Germinal center (tissue), 1 donor: Measurements from ENCODE around the gene CBFA2T3.
A peak's percentile ranks its signal among the peaks of the same experiment; 100 is the strongest.
"Not testable (repeated sequence)": the region's sequence is repeated elsewhere in the genome, so short reads cannot be mapped to it uniquely, and the experiment has no call there.

ENCODE experiments used
- DNase-seq: peaks from one replicate; pipeline ENCODE4 v3.0.0; 2012; ENCODE audit warnings: mixed read lengths, low spot score

Gene CBFA2T3

DNA sequence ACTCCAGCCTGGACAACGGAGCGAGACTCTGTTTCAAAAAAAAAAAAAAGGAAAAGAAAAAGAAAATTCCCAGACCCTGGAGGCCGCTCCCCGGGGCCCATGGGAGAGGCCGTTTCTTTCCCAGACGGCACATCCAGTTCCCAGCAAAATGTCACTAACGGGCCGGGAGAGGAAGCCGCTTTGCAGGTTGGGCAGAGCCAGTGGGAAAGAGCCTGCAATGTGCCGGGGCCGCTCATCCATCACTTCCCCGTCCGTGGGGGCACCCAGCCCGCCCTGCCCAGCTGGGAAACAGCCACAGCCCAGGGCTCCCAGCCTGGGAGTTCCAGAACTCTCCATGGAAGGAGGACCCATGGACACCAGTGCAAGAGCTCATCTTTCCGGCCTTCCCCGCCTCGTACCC lies 68.7 kb downstream of the CBFA2T3 start:
- DNase-seq = no peak

DNA sequence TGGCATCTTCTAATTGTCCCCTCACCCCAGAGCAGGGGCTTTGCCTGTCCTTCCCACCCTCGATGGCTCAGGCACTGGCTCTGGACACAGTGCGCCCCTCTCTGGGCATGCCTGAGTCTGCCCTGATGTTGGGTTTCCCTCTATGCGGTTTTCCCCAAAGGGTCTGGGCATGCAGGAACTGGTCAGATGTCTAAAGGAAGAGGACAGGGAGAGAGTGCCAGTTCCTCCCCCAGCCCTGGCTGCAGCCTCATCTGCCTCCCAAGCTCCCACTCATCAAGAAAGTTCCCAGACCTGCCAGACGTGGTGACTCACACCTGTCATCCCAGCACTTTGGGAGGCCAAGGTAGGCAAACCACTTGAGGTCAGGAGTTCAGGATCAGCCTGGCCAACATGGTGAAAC lies 69.2 kb downstream of the CBFA2T3 start:
- DNase-seq = no peak

DNA sequence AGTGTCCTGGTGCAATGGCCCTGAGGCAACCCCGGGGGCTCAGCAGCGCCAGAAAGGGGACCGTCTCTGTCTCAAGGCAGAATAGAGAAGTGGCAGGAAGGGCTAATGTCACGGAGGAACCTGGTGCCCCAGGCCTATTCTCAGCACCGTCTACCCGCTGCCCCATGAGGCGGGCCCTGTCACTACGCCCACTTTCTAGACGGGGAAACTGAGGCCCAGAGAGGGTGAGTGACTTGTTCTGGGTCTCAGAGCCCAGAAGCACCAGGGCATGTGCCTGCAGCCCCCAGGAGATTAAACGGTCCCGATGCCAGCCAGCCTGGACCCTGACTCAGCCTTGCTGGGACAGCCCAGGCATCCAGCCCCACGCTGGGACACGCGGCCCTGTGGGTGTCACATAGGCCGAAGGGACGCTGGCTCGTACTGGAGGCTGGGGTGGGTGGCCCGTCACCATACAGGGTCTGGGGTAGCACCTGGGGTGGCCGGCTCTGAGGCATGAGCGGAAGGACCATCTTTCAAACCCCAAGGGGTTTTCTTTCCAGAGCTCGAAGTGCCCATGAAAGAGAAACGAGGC lies 70.4 kb downstream of the CBFA2T3 start:
- no peak for DNase-seq

DNA sequence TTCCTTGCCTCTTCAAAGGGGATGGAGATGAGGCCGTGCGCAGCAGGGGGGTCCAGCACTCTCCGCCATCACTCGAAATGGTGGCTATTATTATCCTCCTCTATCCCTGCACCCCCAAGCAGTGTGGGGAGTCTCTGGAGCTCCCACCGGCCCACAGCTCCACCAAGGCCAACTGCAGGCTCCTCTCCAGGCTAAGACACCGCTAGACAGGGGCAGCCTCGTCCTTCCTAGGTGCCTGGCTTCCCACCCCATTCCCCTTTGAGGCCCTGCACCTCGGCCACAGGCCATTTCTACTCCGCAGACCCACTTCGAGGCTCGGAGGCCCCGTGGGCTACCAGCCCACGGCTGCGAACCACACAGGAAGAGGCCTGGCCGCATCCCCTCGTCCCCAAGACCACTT lies 71.0 kb downstream of the CBFA2T3 start:
- no peak for DNase-seq

DNA sequence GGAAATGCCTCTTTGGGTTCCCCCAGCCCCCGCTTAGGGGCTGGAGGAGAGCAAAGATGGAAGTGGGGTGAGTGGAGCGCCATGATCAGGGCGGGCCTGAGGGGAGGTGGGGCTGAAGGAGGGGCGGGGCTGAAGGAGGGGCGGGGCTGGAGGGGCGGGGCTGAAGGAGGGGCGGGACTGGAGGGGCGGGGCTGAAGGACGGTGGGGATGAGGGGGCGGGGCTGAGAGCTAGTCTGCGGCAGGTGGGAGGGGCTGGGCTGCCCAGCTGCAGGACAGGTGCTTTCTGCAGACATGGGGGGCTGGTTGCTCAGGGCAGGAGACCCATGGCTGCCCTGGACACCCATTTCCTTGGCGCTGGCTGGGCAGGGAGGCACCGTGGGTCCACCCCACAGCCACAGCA lies 71.4 kb downstream of the CBFA2T3 start:
- peak; percentile 79 for DNase-seq

DNA sequence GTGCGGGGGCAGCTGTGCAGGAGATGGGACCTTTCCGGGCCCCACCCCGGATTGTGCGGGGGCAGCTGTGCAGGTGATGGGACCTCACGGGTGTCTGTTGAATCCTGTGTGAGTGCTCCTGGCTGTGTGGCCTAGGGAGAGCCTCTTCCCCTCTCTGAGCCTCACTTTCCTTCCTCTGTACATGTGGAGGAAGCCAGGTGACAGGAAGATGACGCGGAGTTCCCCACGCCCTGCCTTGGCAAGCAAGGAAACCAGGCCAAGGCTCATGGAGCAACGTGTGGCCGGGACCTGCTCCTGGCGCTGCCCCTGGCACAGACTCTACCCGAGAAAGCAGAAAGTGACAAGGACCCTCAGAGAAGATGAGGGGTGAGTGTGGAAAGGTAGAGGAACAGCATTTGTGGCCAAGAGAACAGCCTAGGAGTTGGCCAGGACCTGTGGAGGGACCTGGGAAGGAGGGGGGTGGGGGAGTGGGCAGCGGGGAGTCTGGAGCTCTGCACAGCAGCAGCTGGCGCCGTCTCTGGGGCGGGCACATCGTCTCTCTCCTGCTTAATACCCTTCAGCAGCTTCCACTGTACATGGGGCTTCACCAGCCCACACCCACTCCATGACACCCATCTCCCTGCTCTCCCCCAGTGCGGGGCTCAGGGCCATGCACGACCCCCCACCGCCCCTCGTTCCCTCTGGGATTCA lies 72.2 kb downstream of the CBFA2T3 start:
- DNase-seq = no peak

DNA sequence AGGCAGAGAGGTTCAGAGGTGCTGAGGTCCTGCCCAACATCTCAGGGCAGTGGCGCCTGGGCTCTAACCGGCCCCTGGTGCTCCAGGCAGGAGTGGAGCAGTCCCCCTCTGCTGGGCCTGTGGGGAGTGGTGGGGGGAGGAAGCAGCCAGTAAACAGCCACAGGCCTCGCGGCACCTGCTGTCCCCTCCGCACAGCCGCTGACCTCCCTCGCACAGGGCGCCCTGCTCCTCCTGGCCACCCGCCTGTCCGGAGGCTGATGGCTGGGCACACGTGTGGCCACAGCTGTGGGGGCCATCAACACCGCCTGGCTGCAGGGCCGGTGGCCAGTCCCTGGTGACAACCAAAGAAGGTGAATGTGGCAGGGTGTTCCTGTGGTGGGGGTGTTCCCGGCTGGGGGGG lies 73.7 kb downstream of the CBFA2T3 start:
- no peak for DNase-seq

DNA sequence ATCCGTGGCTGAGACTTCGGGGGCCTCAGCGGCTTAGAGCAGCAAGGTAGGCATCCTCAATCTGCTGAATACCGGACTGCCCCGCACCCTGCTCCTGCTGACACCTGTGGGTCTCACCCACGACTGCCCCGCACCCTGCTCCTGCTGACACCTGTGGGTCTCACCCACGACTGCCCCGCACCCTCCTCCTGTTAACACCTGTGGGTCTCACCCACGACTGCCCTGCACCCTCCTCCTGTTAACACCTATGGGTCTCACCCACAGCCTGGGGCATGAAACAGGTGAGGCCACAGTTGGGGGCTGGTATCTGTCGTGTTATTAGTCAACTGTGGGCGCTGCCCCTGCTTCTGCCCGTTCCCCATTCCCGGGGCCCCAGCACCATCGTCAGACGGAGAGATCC lies 74.3 kb downstream of the CBFA2T3 start:
- DNase-seq = no peak

DNA sequence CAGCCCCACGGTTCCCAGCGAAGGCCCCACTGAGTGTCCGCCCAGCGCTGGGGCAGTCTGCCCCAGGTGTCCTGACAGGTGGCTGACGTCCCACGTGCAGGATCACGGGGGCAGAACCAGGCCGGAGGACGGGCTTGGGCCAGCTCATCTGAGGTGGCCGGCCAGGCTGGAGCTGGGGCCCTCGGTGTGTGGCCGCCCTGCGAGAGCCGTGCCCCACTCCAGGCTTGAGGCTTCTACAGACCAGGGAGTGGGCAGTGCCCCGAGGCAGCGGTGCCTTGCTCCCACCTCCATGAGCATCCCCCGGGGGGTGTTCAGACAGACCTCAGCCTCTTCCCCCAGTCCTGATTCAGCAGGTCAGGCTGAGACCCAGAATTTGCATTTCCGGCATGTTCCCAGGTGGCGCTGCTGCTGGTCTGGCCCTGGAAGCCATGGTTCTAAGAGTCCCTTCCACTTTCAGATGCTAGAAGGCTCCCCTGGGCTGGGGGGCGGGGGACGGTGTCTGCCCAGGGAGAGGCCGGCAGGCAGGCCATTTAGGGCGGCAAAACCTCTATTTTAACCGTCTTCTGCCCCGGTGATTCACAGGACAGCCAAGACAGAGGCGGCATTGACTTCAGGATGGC lies 75.2 kb downstream of the CBFA2T3 start:
- DNase-seq = no peak

DNA sequence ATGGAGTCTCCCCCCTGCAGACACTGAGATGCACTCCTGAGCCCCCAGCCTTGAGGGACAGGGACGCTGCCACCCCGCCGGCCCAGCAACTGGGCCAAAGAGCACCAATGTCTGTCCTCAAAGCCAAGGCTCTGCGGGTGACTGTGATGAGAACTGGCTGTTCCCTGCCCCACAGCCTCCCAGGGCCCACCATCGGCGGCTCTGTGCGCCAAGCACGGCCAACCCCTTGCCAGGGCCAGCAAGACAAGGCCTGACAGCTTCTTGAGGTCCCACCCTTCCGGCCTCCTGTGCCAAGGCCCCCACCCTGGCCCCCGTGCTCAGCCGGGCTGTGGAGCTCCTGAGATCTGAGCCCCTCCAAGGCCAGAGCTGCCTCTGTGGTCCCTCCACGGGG lies 76.3 kb downstream of the CBFA2T3 start:
- no peak for DNase-seq

DNA sequence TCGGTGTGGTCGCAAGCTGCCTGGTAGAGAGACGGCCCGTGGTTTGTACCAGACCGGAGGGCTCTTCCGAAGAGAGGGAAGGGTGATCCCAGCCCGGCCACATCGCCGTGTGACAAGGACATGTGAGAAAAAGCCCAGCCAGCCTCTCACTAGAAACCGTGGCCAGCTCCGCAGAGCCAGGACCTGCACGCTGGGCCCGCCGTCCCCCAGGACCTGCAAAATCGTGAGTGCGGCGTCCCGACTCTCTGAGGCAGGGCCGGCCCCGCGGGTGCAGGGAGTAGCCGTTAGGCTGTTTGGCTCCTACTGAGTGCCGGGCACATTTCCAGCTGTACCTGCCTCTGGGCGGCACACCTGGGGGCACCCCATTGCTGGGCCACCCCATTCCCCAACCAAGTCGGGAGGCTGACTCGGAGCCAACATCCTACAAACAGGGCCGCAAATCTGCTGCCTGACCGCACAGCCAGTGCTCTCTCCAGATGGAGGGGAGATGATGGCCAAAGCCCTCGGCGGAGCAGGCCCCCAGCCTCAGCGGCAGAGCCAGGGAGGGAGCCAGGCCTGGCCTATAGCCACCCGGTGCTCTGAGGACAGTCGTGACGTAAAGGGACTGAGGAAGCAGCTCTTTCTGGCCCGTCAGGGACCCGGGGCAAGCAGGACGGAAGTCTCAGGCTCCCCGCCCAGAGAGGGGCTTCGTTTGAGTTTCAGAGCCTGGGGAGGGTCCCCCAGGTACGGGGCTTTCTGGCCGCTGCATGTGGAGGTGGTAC lies 76.9 kb downstream of the CBFA2T3 start:
- no peak for DNase-seq

DNA sequence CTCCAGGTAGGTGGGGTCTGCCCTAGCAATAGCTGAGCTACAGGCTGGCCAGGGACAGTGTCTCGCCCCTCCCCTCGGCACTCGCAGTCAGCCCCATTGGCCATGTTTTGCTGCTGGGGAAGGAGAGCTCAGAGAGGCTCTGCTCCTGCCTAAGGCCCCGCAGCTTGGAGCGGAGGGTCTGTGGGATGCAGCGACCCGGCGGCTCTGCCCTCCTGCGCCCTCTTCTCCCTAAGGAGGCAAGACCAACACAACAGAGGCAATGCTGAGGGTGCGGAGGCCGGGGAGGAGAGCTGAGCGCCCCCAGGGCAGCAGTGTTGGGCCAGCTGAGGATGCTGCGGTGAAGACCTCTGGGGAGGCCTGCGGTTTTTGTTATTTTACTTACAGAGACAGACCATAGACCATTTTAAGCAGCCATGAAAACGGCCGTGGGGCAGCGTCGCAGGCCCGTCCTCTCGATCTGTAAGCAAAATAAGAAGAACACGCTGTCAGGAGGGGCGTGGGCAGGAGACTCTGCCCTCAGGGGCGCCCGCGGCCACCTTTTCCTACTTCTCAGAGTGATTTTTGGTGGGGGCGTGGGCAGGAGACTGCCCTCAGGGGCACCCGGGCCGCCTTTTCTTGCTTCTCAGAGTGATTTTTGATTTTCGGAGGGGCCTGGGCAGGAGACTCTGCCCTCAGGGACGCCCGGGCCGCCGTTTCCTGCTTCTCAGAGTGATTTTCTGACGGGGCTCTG lies 79.1 kb downstream of the CBFA2T3 start:
- no peak for DNase-seq

DNA sequence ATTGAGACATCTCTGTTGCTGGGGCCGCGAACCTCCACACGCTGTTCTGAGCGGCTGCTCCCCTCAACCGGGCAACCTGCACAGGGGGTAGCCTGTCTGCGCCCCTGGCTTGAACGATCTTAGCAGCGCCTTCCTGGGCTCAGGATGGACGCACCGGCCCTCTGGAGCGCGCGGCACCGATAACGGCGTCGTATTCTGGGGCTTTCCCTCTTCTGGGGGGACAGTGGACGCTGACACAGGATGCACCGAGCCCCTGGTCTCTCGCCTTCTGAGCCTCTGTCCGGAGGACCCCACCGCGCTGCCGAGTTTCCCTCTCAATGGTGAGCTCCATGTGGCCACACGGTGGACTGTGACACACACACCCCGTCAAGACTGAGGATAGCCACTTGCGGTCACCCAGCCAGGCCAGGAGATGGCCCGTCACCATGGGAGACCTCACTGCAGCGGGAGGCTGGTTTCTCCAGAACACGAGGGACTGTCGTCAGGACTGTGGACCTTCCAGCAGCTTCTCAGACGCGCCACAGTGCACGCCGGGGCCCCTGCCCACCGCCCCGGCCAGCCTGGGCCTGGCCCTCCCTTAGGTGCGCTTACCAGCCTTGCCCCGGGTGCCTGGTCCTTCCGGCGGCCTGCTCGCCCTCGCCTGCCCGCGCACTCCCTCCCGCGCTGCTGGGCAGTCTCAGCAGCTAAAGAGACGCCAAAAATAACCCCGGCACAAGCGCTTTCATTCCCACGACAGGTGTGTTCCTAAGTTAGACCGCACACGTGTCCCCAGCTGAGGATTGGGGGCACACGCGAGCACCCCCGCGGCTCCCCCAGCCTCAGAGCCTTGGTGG lies 80.6 kb downstream of the CBFA2T3 start:
- no peak for DNase-seq

DNA sequence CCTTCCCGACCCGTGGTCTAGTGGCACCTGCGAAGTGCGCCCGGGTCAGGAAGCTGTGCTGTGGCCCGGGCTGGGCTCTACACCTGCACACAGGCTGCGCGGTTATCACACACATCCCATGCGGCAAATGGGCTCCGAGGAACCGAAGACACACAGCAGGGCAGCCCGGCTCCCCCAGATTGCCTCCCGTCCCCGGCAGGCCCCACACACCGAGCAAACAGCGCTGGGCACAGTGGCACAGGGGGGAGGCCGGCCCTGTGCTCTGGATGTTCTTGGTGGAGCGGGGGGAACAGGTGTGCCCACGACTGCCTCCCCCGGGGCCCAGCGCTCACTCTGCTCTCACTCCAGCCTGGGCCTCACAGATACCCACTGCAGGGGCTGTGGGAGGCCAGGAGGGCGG lies 81.7 kb downstream of the CBFA2T3 start:
- no peak for DNase-seq

DNA sequence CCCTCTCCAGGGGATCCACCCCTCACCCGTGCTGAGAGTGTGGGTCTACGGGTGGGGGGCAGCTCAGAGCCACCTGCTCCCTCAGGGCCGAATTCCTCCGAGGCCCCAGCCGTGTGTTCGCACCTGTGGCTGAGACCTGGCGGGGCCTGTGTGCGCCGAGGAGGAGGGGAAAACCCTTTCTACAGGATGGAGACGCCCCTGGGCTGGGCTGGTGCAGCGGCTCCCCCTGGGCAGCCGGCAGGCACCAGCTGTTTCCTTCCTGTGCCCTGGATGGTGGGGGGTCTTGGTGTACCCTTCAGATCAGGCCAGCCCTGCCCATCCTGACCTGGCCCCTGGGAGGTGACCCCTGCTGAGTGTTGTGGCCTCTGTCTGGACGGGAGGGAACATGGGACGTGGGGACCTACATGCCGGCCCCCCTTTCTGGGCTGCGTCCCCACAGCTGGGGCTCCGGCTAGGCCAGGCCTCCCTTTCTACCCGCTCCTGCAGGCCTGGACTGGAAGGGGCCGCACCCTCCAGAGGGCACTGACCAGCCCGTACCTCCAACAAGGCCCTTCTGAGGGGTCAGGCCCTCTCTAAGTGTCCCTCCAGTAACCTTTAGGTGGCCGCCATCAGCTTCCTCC lies 82.2 kb downstream of the CBFA2T3 start:
- no peak for DNase-seq

DNA sequence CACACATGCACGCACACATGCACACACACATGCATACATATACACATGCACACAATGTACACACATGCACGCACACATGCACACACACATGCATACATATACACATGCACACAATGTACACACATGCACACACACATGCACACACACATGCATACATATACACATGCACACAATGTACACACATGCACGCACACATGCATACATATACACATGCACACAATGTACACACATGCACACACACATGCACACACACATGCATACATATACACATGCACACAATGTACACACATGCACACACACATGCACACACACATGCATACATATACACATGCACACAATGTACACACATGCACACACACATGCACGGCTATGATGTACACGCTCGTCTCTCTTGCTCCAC lies 82.7 kb downstream of the CBFA2T3 start:
- not testable (repeated sequence) for DNase-seq

DNA sequence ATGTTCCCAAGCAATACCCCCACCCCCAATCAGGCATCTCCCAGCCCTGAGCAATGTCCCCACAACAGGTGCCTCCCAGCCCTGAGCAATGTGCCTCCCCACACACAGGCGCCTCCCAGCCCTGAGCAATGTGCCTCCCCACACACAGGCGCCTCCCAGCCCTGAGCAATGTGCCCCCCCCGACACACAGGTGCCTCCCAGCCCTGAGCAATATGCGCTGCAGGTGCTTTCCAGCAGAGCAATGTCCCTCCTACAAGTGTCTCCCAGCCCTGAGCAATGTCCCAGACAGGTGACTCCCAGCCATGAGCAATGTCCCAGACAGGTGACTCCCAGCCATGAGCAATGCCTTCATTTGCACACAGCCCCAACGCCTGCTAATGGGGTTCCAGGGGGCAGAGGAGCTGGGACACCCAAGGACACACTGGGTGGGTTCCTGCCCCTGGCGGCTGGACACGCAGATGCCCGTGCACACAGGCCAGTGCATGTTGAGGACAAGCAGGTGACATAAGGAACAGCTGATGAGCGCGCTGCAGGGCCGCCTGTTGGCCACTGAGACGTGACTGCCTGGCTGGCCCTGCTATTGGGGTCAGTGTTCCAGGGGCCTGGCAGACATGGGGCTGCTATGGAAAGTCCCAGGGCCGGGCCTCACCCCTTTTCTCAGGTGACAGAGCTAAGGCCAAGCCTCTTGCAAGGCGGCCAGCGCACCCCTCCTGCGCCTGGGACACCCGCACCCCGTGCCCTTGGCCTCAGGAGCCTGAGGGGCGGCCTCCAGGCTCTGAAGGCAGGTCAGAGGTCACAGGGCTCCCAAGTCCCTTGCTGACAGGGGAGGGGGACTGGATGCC lies 83.7 kb downstream of the CBFA2T3 start:
- no peak for DNase-seq

DNA sequence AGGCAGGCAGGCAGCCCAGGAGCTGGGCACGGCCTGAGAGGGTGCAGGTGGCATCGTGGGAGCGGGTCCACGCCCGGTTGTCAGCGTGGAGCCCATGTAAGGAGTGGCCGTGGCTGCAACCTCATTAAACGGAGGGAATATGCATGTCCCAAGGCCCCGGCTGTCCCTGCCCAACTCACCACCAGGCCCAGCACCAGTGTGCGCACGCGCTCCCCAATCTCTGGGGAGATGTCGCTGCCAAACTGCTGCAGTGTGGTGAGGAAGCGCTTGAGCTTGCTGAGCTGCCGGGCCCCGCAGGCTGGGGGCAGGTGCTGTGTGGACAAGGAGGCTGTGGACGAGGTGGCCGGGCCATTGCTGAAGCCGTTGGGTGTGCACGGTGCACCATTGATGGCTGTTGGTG lies 84.9 kb downstream of the CBFA2T3 start:
- no peak for DNase-seq

DNA sequence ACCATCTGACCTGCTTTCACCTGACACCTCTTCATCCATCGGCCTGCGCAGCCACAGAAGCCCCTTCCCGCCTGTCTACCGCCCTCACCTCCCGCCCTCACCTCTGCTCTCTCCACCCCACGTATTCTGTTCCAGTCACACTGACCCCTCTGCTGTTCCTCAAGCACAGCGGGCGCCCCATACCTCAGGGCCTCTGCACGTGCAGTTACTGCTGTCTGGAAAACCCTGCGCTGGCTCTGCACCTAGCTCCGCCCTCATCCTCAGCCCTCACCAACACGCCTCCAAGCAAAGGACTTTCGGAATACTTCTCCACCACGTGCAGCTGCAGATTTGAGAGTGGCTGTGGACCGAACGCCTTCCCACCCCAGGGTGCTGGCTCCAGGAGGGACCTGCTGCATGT lies 85.9 kb downstream of the CBFA2T3 start:
- DNase-seq = no peak

DNA sequence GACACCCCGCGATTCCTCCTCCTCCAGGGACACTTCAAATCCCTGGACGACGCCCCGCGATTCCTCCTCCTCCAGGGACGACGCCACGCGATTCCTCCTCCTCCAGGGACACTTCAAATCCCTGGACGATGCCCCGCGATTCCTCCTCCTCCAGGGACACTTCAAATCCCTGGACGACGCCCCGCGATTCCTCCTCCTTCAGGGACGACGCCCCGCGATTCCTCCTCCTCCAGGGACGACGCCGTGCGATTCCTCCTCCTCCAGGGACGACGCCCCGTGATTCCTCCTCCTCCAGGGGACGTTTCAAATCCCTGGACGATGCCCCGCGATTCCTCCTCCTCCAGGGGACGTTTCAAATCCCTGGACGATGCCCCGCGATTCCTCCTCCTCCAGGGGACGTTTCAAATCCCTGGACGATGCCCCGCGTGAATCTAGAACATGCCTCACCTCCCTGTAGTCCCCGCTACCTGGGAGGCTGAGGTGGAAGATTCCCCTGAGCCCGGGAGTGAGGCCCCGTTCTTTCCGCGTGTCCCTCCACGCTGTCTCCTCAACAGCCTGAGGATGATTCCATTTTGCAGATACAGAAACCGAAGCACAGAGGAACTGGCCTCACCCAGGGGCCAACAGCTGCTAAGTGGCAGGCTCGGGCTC lies 87.2 kb downstream of the CBFA2T3 start:
- not testable (repeated sequence) for DNase-seq
